GM18519 (cell line): Measurements from ENCODE around the gene TRAF1.

Source experiments
- ATAC-seq: cut with Tn5 transposase; IDR thresholded peaks from one replicate; pipeline ENCODE4 v1.9.1; 2021; ENCODE audit warnings: mild to moderate bottlenecking, moderate library complexity; ENCODE audit not compliant: unreplicated experiment, low FRiP score

TRAF1 gene

GRCh38 chr9:120911295-120911837 is 15.2 kb downstream of the TRAF1 start:
- no peak for ATAC-seq

GRCh38 chr9:120910643-120911042 is 16.0 kb downstream of the TRAF1 start:
- no peak for ATAC-seq

DNA sequence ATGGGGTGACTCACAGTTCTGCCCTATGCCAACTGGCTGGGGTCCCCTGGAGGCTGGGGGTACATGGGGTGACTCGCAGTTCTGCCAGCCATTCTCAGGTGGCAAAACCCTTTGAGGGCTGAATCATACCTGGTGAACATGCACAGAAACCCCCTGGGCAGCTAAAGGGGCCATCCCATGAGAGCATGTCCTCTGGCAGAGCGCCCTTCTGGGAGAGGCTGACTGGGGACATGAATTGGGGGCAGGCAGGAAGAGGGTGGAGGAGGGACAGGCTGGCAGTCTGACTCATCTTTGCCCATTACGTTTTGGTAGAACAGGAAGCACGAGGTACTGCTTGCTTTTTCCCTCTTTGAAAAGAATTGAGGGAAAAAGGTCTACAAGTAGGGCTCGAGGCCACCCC is 16.7 kb downstream of the TRAF1 start:
- no peak for ATAC-seq

- no peak for ATAC-seq
Measured at GRCh38 chr9:120905315-120906164, 21.1 kb downstream of the TRAF1 start.

GRCh38 chr9:120904978-120905301 is 21.7 kb downstream of the TRAF1 start:
- no peak for ATAC-seq

GRCh38 chr9:120904061-120904977 is 22.3 kb downstream of the TRAF1 start:
- ATAC-seq = no peak

DNA sequence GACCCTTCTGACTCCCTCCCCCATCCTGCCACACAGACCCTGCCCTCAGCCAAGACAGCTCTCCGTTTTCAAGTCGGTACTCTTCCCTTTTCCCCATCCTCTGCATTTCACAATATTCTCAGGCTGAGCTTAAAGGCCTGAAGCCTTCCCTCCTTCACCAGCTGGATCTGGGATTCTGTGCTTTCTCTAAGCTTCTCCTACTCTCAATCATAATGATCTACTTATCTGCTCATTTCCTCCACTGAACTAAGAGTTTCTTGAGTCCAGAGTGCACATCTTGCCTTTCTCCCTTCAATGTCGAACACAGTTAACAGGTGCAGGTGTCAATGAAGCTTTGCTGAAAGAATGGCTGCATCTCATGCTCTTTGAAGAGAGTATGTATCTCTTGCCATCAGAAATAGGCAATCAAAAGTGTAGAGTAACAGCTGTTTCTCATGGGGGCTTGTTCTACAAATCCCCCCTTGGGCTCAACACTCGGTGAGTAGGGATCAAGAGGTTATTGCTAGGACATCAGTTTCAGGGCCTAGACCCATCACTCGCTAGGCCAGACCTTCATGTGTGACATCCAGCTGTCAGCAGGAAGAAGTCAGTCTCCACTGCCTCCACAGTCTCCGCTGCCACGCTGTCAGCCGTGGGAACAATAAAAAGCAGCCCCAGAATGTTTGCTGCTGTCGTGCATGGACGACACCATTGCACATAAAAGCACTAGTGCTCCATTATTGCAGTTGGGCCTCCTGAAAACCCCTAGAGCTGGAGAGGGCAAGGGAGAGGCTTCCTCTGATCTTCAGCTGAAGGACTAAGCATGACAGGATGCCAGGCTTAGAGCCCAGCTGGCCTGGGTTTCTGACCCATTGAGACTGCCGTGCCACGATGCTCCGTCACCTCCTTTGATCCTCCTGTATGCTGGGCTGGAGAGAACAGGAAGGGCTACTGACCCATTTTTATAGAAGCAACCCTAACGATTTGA is 23.7 kb downstream of the TRAF1 start:
- ATAC-seq = no peak

GRCh38 chr9:120901755-120902568 is 24.6 kb downstream of the TRAF1 start:
- no peak for ATAC-seq

DNA sequence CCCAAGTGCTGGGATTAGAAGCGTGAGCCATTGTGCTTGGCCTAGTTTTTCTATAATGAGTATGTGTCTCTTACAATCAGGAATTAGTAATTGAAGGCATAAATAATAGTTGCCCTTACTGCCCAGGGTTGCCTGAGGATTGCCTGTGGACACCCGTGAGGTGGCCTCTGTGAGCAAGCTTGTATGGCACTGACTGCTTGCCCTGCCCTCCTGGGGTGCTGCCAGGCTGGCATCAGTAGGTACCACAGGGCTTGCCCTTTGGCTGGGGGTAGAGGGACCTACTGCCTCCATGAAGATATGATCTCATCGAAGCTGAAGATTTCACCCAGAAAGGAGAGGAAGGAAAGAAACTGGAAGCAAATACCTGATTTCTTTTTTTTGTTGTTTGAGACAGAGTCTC is 25.8 kb downstream of the TRAF1 start:
- ATAC-seq = no peak

GRCh38 chr9:120899490-120900068 is 27.0 kb downstream of the TRAF1 start:
- ATAC-seq = no peak

DNA sequence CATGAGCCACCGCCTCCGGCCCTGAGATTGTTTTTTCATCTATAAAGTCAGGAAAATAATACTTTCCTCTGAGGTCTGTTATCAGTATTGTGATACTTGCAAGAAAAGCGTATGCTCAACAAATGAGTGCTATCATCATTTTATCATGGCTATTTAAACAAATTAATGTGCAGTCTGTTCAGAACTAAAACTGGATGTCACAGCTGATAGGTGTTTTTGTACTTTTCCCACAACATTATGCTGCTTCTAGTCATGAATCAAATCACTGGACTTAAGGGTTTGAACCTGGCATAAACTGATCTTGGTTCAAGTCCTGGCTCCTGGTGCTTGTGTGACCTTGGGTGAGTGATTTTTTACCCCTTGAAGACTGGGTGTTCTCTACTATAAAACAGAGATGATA is 28.2 kb downstream of the TRAF1 start:
- no peak for ATAC-seq

DNA sequence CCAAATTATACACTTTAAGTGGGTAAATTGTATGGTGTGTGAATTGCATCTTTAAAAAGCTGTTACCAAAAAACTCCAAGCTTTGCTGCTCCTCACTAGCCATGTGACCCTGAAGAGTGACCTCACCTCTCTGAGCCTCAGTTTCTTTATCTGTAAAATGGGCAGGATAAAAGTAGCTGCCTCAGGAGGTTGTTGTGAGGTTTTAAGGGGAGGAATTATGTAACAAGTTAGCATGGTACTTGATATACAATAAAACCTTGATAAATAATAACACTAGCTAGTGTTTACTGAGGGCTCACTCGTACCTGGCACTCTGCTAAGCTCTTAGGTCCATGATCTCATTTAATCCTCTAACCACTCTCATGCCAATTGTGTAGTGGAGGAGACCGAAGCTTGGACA is 30.6 kb downstream of the TRAF1 start:
- no peak for ATAC-seq

DNA sequence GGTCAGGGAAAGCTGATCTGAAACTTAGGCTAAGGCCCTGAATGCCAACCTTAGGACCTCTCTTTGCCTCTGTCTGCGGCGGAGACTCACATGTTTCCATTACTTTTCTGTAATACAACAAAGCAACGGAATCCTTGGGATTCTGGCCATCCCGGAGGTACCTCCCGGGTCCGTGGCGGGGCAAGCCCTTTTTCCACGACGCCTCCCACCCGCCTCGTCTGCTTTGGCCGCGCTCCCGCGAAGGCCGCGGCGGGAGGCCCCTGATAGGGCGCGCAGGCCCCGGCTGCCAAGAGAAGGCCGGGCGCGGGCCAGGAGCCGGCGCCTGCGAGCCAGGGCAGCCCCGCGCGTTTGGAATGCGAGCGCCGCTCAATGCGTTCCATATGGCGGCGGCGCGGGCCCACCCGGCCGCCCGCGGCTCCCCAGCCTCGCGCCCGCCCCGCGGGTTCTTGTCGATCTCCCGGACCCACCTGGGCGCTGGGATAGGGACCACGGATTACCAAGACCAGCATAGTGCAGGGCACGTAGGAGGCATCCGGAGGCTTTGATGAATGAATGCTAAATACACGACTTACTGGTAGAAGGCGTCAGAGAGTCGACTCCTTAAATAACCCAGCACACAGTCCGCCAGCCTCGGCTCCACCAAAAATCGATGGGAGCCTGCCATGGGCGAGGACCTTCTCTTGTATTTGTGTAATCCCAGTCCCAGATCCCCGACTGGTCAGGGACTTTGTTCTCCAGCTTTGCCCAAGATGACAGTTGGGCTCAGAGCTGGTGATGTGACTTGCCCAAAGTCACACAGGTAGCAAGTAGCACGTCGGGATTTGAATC is 32.1 kb downstream of the TRAF1 start:
- ATAC-seq = no peak

DNA sequence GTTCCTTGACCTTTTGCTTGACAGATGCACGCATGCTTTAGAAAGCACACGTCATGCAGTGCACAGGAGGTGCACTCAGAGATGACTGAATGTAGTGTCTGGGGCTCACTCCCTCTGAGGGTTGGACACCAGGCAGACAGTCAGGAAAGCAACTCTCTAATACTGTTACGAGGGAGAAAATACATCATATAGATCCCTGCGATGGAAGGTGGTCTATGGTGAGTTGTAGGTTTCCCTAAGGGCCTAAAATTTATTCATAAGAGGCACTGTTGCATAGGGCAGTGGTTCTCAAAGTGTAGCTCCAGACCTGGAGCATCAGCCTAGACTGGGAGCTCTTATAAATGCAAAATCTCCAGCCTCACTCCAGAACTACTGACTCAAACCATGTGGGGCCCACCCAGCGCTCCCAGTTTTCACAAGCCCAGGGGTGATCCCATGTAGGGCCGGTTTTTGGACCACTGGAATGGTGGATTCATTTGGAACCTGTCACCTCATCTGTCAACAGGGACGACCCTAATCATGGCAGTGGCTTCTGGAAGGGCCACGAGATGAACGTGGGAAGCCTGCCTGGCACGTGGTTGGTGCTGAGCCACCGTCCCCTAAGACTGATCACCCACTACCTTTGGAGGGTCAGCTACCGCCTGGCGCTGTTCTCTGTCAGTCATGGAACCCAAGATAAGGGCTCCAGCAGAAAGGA is 32.8 kb downstream of the TRAF1 start:
- no peak for ATAC-seq

GRCh38 chr9:120892748-120893610 is 33.6 kb downstream of the TRAF1 start:
- peak; percentile 56 for ATAC-seq

GRCh38 chr9:120891884-120892747 is 34.5 kb downstream of the TRAF1 start:
- ATAC-seq = peak; percentile 14
